ENCODE data around the gene KRT82. TPM values are rescaled to one million over a fixed set of nuclear protein-coding genes. Genes with fewer than 3 reads are reported as not detected.

The KRT82 gene
- total and polyA plus RNA-seq, 2 experiments from 2014 or later, result not detected

DNA sequence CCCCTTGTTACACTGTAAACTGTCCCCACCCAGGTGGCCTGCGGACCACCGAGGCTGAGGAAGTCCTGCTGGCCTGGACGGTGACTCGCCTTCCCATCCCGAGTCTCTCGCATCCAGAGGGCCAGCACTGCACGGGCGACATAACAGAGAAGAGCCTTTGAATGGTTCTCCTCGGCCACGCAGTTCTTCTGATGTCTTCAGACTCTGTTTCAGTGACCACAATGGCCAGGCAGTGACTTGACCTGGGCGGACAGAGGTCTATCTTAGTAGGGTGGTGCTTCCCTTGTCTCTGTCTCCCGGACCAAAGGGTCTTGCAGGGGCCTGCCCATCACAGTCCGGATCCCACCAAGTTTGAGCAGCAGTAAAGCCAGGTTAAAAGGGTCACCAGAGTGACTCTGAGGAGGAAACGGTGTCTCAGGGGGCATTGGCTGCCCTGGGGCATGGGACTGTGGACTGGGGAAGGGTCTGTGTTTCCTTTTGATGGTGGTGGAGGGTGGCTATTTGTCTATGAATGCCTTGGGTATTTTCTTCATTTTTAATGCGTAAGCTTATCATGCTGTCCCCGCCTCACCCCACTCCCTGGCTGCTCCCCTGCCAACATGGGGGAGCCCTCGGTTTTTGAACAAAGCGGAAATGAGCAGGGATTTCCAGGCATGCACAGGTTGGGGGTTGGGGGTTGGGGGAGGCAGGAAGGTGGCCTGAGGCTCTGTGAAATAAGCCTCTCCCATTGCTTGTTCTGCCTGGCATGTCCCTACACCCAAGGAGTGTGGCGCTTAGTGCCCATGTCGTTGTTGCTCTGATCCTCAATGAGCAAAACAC is 49.2 kb downstream of the KRT82 start (continued):
- TF ChIP-seq, protein P1, sequence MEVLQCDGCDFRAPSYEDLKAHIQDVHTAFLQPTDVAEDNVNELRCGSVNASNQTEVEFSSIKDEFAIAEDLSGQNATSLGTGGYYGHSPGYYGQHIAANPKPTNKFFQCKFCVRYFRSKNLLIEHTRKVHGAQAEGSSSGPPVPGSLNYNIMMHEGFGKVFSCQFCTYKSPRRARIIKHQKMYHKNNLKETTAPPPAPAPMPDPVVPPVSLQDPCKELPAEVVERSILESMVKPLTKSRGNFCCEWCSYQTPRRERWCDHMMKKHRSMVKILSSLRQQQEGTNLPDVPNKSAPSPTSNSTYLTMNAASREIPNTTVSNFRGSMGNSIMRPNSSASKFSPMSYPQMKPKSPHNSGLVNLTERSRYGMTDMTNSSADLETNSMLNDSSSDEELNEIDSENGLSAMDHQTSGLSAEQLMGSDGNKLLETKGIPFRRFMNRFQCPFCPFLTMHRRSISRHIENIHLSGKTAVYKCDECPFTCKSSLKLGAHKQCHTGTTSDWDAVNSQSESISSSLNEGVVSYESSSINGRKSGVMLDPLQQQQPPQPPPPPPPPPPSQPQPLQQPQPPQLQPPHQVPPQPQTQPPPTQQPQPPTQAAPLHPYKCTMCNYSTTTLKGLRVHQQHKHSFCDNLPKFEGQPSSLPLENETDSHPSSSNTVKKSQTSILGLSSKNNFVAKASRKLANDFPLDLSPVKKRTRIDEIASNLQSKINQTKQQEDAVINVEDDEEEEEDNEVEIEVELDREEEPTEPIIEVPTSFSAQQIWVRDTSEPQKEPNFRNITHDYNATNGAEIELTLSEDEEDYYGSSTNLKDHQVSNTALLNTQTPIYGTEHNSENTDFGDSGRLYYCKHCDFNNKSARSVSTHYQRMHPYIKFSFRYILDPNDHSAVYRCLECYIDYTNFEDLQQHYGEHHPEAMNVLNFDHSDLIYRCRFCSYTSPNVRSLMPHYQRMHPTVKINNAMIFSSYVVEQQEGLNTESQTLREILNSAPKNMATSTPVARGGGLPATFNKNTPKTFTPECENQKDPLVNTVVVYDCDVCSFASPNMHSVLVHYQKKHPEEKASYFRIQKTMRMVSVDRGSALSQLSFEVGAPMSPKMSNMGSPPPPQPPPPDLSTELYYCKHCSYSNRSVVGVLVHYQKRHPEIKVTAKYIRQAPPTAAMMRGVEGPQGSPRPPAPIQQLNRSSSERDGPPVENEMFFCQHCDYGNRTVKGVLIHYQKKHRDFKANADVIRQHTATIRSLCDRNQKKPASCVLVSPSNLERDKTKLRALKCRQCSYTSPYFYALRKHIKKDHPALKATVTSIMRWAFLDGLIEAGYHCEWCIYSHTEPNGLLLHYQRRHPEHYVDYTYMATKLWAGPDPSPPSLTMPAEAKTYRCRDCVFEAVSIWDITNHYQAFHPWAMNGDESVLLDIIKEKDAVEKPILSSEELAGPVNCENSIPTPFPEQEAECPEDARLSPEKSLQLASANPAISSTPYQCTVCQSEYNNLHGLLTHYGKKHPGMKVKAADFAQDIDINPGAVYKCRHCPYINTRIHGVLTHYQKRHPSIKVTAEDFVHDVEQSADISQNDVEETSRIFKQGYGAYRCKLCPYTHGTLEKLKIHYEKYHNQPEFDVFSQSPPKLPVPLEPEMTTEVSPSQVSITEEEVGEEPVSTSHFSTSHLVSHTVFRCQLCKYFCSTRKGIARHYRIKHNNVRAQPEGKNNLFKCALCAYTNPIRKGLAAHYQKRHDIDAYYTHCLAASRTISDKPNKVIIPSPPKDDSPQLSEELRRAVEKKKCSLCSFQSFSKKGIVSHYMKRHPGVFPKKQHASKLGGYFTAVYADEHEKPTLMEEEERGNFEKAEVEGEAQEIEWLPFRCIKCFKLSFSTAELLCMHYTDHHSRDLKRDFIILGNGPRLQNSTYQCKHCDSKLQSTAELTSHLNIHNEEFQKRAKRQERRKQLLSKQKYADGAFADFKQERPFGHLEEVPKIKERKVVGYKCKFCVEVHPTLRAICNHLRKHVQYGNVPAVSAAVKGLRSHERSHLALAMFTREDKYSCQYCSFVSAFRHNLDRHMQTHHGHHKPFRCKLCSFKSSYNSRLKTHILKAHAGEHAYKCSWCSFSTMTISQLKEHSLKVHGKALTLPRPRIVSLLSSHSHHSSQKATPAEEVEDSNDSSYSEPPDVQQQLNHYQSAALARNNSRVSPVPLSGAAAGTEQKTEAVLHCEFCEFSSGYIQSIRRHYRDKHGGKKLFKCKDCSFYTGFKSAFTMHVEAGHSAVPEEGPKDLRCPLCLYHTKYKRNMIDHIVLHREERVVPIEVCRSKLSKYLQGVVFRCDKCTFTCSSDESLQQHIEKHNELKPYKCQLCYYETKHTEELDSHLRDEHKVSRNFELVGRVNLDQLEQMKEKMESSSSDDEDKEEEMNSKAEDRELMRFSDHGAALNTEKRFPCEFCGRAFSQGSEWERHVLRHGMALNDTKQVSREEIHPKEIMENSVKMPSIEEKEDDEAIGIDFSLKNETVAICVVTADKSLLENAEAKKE (CRISPR knock-in tag; IDR thresholded peaks at IDR 0.05), result no peak
- TF ChIP-seq POLR2AphosphoS5 (IDR thresholded peaks at IDR 0.05; ENCODE audit: low read depth), result no peak
- TF ChIP-seq ETS1 (IDR thresholded peaks at IDR 0.05), result no peak
- no peak for TF ChIP-seq CREB1 (CRISPR knock-in tag; IDR thresholded peaks at IDR 0.05; ENCODE audit: low read depth)
- TF ChIP-seq JUNB (IDR thresholded peaks at IDR 0.05; ENCODE audit: unreplicated experiment), result no peak
- no peak for TF ChIP-seq STAT1 (IDR thresholded peaks at IDR 0.05; ENCODE audit: unreplicated experiment)

GRCh38 chr12:52356031-52356761 is 49.9 kb downstream of the KRT82 start:
- Mint-ChIP-seq H3K27me3 (ENCODE audit: insufficient read depth, low read depth, poor library complexity) (no peaks in the 10 kb centered on the region), H3K27ac (no peak overlapping the region), H3K9me3 (no peaks in the 10 kb centered on the region), H3K4me1 (peaks cover 9% of the 10 kb centered on the region), H3K36me3 (ENCODE audit: low read depth) (no peaks in the 10 kb centered on the region), H3K4me3 (no peak overlapping the region)
- H3K4me2 ChIP-seq, result no peak overlapping the region
- ATAC-seq, result no peak
- H3K27ac ChIP-seq (ENCODE audit: low read depth), result no peak overlapping the region
- no peaks in the 10 kb centered on the region for H3K79me2 ChIP-seq (replicated peaks; ENCODE audit: insufficient read depth)
- H4K20me1 ChIP-seq (replicated peaks; ENCODE audit: insufficient read depth), result no peaks in the 10 kb centered on the region
- H3K4me3 ChIP-seq, result no peak overlapping the region
- no peak for DNase-seq (ENCODE audit: low spot score)
- H3K36me3 ChIP-seq (ENCODE audit: insufficient read depth), result no peaks in the 10 kb centered on the region
- H2AFZ ChIP-seq, result no peak overlapping the region
- no peaks in the 10 kb centered on the region for H3K9me2 ChIP-seq (ENCODE audit: insufficient read depth)
- no peaks in the 10 kb centered on the region for H3K4me1 ChIP-seq (ENCODE audit: insufficient read depth)
- H3F3A ChIP-seq (replicated peaks; ENCODE audit: low read depth), result no peaks in the 10 kb centered on the region
- H3K27me3 ChIP-seq (ENCODE audit: insufficient read depth), result no peaks in the 10 kb centered on the region
- TF ChIP-seq, protein P1 (CRISPR knock-in tag; IDR thresholded peaks at IDR 0.05), result no peak
- no peak for TF ChIP-seq POLR2AphosphoS5 (IDR thresholded peaks at IDR 0.05; ENCODE audit: low read depth)
